KMS-11 (cell line): ENCODE data around the gene LCN1.

ENCODE experiments used
- H2AFZ ChIP-seq: fragments of 200-600 bp; sonication (generic); 2 replicates; pipeline ENCODE4 v1.6.1; 2016; ENCODE audit warnings: antibody characterized with exemption, mixed run types, low read depth
- H3K27ac ChIP-seq: fragments of 200-600 bp; sonication (generic); 2 replicates; pipeline ENCODE4 v1.6.1; 2016; ENCODE audit warnings: mild to moderate bottlenecking, mixed run types
- H3K27me3 ChIP-seq: fragments of 200-600 bp; sonication (generic); 2 replicates; pipeline ENCODE4 v1.6.1; 2017; ENCODE audit warnings: mild to moderate bottlenecking, low read depth, mixed run types, moderate library complexity; ENCODE audit not compliant: insufficient read depth
- H3K36me3 ChIP-seq: fragments of 200-600 bp; sonication (generic); 2 replicates; pipeline ENCODE4 v1.6.1; 2017; ENCODE audit warnings: mild to moderate bottlenecking, mixed run types; ENCODE audit not compliant: insufficient read depth
- H3K4me1 ChIP-seq: fragments of 200-600 bp; sonication (generic); 2 replicates; pipeline ENCODE4 v1.6.1; 2016; ENCODE audit warnings: mild to moderate bottlenecking, low read depth, mixed run types; ENCODE audit not compliant: poor library complexity, severe bottlenecking
- H3K4me2 ChIP-seq: fragments of 200-600 bp; sonication (generic); 2 replicates; pipeline ENCODE4 v1.7.0; 2016; ENCODE audit warnings: mild to moderate bottlenecking, mixed run types
- H3K4me3 ChIP-seq: fragments of 200-600 bp; sonication (generic); IDR thresholded peaks from 2 replicates; pipeline ENCODE4 v1.6.1; 2017; ENCODE audit warnings: low read depth, low read length, mixed read lengths; ENCODE audit not compliant: insufficient read depth
- H3K79me2 ChIP-seq: fragments of 200-600 bp; sonication (generic); 2 replicates; pipeline ENCODE4 v1.6.1; 2016; ENCODE audit warnings: low read depth, mixed run types; ENCODE audit not compliant: insufficient read depth
- H3K9ac ChIP-seq: fragments of 200-600 bp; sonication (generic); 2 replicates; pipeline ENCODE4 v1.6.1; 2016; ENCODE audit warnings: mild to moderate bottlenecking, mixed run types
- H4K20me1 ChIP-seq: fragments of 200-600 bp; sonication (generic); 2 replicates; pipeline ENCODE4 v1.6.1; 2016; ENCODE audit warnings: mild to moderate bottlenecking, mixed run types; ENCODE audit not compliant: insufficient read depth
- TF ChIP-seq, protein P1 (sequence below): fragments of 200-600 bp; sonication (generic); conservative IDR thresholded peaks from 2 replicates; pipeline ENCODE4 v1.6.1; 2017; ENCODE audit warnings: low read depth, mild to moderate bottlenecking, antibody characterized with exemption, low read length, moderate library complexity, mixed read lengths

Gene LCN1

DNA sequence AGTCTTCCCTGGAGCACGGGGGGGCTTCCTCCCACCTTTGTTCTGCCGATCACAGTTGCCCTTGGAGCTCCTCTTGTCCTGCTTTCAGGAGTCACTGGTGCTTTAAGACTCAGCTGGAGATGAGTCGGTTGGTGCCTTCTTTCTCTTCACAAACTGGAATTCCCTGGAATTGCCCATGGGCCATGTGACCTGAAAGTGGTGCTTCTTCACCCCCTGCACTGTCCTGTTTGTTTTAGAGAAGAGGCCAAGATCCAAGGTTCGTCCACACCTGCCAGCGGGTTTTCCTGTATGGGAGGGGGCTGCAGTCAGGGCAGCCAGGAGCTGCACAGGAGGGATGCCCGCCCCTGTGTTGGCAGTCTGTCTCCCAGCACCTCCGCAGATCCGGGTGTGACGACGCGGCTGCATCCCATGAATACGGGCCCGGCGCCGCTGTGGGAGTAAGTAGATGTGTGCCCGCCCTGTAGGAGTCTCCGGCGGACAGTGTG is 30.2 kb upstream of the LCN1 start:
- no peaks in the 10 kb centered on the region for H3K79me2 ChIP-seq
- H3K4me1 ChIP-seq: no peaks in the 10 kb centered on the region
- no peak overlapping the region for H3K4me3 ChIP-seq
- TF ChIP-seq, protein P1, sequence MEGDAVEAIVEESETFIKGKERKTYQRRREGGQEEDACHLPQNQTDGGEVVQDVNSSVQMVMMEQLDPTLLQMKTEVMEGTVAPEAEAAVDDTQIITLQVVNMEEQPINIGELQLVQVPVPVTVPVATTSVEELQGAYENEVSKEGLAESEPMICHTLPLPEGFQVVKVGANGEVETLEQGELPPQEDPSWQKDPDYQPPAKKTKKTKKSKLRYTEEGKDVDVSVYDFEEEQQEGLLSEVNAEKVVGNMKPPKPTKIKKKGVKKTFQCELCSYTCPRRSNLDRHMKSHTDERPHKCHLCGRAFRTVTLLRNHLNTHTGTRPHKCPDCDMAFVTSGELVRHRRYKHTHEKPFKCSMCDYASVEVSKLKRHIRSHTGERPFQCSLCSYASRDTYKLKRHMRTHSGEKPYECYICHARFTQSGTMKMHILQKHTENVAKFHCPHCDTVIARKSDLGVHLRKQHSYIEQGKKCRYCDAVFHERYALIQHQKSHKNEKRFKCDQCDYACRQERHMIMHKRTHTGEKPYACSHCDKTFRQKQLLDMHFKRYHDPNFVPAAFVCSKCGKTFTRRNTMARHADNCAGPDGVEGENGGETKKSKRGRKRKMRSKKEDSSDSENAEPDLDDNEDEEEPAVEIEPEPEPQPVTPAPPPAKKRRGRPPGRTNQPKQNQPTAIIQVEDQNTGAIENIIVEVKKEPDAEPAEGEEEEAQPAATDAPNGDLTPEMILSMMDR: no peak
- H3K4me2 ChIP-seq: no peak overlapping the region
- H3K27me3 ChIP-seq: peaks cover 40% of the 10 kb centered on the region; the same call in 1 of the 2 replicates
- H3K27ac ChIP-seq: no peak overlapping the region
- H4K20me1 ChIP-seq: no peaks in the 10 kb centered on the region
- H3K36me3 ChIP-seq: no peaks in the 10 kb centered on the region
- no peak overlapping the region for H2AFZ ChIP-seq
- H3K9ac ChIP-seq: no peak overlapping the region

DNA sequence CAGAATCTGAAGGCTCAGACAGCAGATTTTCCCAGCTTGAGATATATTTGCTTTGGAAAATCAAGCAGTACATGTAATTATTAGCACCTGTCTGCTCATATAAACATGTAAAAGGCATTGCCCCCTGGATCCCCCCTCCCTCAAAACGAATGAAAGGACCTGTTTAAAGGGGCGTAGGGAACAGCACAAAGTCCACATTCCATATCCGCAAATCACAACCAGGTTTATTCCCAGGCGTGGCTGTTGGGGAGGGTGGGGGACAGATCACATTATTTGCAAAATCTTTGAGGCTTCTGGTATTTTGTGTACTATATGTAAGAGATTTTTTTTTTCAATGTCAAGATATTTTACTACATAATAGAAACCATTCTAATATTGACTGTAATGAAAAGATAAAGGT is 29.5 kb upstream of the LCN1 start:
- Histone ChIP-seq H3K4me3 (no peak overlapping the region), H4K20me1 (no peaks in the 10 kb centered on the region), H3K9ac (no peak overlapping the region), H3K4me2 (no peak overlapping the region), H3K4me1 (no peaks in the 10 kb centered on the region), H3K79me2 (no peaks in the 10 kb centered on the region), H3K36me3 (no peaks in the 10 kb centered on the region), H2AFZ (no peak overlapping the region), H3K27me3 (peaks cover 42% of the 10 kb centered on the region; the same call in 1 of the 2 replicates), H3K27ac (no peak overlapping the region)
- TF ChIP-seq, protein P1: no peak

DNA sequence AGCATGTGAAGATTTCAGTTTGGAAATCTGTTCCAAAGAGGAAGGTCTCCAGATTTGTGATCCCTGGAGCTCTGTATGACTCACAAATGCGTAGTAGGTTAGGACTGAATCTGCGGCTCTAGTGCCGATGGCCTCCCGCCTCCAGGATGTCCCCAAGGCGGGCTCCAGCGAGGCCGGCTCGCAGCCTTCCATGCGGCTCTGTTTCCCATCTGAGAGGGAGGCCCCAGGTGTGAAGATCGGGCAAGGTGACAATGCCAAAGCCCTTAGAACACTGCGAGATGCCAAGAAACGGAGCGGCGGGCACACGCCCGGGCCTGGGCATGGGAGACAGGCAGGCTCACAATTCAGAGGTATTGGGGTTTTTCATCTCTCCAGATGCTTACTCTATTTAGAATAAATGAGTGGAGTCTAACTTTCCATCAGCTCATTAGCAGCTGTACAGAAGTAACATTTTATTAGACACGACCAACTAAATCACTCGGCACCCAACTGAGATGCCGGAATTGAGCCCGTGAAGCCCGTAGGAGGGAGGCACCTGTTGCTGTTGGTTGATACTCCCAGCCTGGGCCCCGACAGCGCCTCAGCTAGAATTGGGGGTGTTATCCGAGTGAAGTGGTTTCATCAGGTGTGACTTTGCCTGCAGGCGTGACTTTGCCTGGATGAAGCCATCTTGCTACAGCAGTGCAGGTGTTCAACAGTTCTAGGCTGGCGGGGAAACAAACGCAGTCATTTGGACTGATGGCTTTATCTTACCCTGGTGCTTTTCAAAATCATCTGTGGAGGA is 28.2 kb upstream of the LCN1 start:
- no peak overlapping the region for H2AFZ ChIP-seq
- no peak overlapping the region for H3K4me3 ChIP-seq
- H3K36me3 ChIP-seq: no peaks in the 10 kb centered on the region
- H4K20me1 ChIP-seq: no peaks in the 10 kb centered on the region
- TF ChIP-seq, protein P1: no peak
- no peaks in the 10 kb centered on the region for H3K4me1 ChIP-seq
- no peaks in the 10 kb centered on the region for H3K79me2 ChIP-seq
- H3K9ac ChIP-seq: no peak overlapping the region
- no peak overlapping the region for H3K27ac ChIP-seq
- peaks cover 44% of the 10 kb centered on the region; the same call in 1 of the 2 replicates for H3K27me3 ChIP-seq
- H3K4me2 ChIP-seq: no peak overlapping the region

DNA sequence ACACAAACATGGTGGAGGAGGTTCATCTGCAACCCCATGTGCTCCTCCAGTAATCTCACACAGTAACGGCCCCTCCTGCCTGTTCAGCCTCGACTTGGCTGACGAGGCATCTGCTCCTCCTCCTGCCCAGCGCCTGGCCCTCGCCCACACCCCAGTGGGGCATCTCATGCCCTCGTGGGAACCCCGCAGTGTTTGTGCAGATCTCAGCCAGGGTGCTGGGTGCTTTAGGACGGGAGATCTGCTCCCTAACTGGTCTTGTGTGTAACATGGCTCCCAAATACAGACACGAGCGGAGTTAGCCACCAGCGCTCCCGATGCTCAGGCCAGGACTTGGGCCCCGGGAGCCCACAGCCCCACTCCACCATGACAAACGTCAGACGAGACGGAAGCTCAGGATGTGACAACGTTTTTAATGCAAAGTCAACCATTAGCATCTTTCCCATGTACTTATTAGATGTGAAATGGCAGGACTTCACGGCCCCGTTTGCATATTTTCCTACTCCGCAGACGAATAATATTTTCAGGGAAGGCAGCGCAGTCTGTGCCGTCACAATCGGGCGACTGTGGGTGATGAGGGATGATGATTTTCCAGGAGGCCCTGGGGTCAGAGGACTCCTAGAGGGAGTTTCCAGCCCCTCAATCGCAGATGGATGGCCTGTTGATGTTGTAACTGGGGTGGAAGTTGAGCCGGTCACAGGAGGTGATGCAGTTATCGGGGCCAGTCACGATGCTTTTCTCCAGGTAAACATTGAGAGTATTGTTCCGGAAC is 26.3 kb upstream of the LCN1 start:
- no peaks in the 10 kb centered on the region for H3K36me3 ChIP-seq
- H3K27ac ChIP-seq: no peak overlapping the region
- no peaks in the 10 kb centered on the region for H3K79me2 ChIP-seq
- H2AFZ ChIP-seq: no peak overlapping the region
- H3K4me2 ChIP-seq: no peak overlapping the region
- no peak overlapping the region for H3K9ac ChIP-seq
- no peaks in the 10 kb centered on the region for H3K4me1 ChIP-seq
- H3K4me3 ChIP-seq: no peak overlapping the region
- TF ChIP-seq, protein P1: no peak
- peaks cover 50% of the 10 kb centered on the region; the same call in 1 of the 2 replicates for H3K27me3 ChIP-seq
- no peaks in the 10 kb centered on the region for H4K20me1 ChIP-seq
